Panc1 (cell line): ENCODE results near the gene GRHL1.

Source experiments
- POLR2AphosphoS5 ChIP-seq: IDR thresholded peaks from 2 replicates; pipeline ENCODE4 v1.6.1; 2012; ENCODE audit warnings: mild to moderate bottlenecking, low read depth, low read length, moderate library complexity
- TF ChIP-seq, protein P1 (sequence below): fragments of 450-650 bp; IDR thresholded peaks from 2 replicates; pipeline ENCODE4 v1.5.1; 2017; ENCODE audit warnings: mild to moderate bottlenecking
- TF ChIP-seq, protein P2 (sequence below), 2 experiments: IDR thresholded peaks; 2 replicates each; pipeline ENCODE4 v1.6.1; 2011 to 2012; ENCODE audit warnings: low read depth in 2 of 2, control low read depth in 1 of 2, low read length in 1 of 2, mild to moderate bottlenecking in 1 of 2, moderate library complexity in 1 of 2; ENCODE audit not compliant: insufficient read depth in 1 of 2

GRCh38 chr2:9996321-9996720, 44.8 kb downstream of the GRHL1 start:
- TF ChIP-seq, protein P1, sequence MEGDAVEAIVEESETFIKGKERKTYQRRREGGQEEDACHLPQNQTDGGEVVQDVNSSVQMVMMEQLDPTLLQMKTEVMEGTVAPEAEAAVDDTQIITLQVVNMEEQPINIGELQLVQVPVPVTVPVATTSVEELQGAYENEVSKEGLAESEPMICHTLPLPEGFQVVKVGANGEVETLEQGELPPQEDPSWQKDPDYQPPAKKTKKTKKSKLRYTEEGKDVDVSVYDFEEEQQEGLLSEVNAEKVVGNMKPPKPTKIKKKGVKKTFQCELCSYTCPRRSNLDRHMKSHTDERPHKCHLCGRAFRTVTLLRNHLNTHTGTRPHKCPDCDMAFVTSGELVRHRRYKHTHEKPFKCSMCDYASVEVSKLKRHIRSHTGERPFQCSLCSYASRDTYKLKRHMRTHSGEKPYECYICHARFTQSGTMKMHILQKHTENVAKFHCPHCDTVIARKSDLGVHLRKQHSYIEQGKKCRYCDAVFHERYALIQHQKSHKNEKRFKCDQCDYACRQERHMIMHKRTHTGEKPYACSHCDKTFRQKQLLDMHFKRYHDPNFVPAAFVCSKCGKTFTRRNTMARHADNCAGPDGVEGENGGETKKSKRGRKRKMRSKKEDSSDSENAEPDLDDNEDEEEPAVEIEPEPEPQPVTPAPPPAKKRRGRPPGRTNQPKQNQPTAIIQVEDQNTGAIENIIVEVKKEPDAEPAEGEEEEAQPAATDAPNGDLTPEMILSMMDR = no peak
- no peak for TF ChIP-seq POLR2AphosphoS5
- TF ChIP-seq, protein P2, sequence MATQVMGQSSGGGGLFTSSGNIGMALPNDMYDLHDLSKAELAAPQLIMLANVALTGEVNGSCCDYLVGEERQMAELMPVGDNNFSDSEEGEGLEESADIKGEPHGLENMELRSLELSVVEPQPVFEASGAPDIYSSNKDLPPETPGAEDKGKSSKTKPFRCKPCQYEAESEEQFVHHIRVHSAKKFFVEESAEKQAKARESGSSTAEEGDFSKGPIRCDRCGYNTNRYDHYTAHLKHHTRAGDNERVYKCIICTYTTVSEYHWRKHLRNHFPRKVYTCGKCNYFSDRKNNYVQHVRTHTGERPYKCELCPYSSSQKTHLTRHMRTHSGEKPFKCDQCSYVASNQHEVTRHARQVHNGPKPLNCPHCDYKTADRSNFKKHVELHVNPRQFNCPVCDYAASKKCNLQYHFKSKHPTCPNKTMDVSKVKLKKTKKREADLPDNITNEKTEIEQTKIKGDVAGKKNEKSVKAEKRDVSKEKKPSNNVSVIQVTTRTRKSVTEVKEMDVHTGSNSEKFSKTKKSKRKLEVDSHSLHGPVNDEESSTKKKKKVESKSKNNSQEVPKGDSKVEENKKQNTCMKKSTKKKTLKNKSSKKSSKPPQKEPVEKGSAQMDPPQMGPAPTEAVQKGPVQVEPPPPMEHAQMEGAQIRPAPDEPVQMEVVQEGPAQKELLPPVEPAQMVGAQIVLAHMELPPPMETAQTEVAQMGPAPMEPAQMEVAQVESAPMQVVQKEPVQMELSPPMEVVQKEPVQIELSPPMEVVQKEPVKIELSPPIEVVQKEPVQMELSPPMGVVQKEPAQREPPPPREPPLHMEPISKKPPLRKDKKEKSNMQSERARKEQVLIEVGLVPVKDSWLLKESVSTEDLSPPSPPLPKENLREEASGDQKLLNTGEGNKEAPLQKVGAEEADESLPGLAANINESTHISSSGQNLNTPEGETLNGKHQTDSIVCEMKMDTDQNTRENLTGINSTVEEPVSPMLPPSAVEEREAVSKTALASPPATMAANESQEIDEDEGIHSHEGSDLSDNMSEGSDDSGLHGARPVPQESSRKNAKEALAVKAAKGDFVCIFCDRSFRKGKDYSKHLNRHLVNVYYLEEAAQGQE (IDR thresholded peaks at IDR 0.05; ENCODE audit: insufficient read depth in 1 of 2, low read depth in 2 of 2, low read length in 1 of 2) = no peak
